GM12878 (cell line): ENCODE results near the gene VPS16. TPM values are rescaled to one million over a fixed set of nuclear protein-coding genes. Genes with fewer than 3 reads are reported as not detected.

ENCODE experiments used
- ATAC-seq: fragments of 200-7000 bp; cut with Tn5 transposase; 3 replicates; pipeline ENCODE4 v1.9.1; 2020; ENCODE audit warnings: mild to moderate bottlenecking, moderate library complexity
- BruUV-seq: library from RNA; stranded (reverse); fragments of 400-500 nt; replicated peaks from 2 replicates; lab custom pipeline; 2021; lab: Mats Ljungman, UMichigan
- CTCF ChIA-PET: fragments of 300-600 bp; sonication (Branson Sonifier 250); formaldehyde crosslinking; extraction: SDS; loops from one replicate; lab custom pipeline; 2021; ENCODE audit warnings: inconsistent platforms; lab: Yijun Ruan, JAX
- POLR2A ChIA-PET: fragments of 350-600 bp; formaldehyde crosslinking; extraction: SDS; loops from one replicate; lab custom pipeline; 2021; ENCODE audit warnings: inconsistent platforms; lab: Charles Lee
- RAD21 ChIA-PET: fragments of 300-600 bp; sonication (Branson Sonifier 250); formaldehyde crosslinking; loops from one replicate; lab custom pipeline; 2023; ENCODE audit warnings: antibody characterized with exemption; ENCODE audit not compliant: unreplicated experiment; lab: Charles Lee
- SMC1A ChIA-PET: fragments of 300-600 bp; sonication (Branson Sonifier 250); formaldehyde crosslinking; loops from one replicate; lab custom pipeline; 2023; ENCODE audit not compliant: unreplicated experiment, uncharacterized antibody; lab: Charles Lee
- DNase-seq: peaks from one replicate; pipeline ENCODE4 v3.0.0-alpha.2; 2011; ENCODE audit warnings: low read depth, low spot score
- FAIRE-seq: peaks from 3 replicates; lab custom pipeline; 2011; peaks lifted over from hg19 to GRCh38; lab: Jason Lieb, UNC
- H2AFZ ChIP-seq: 2 replicates; pipeline ENCODE4 v1.6.0; 2011; ENCODE audit warnings: low read depth, low read length, control low read depth; ENCODE audit not compliant: control insufficient read depth
- H3K27ac ChIP-seq: 2 replicates; pipeline ENCODE4 v1.5.1; 2011; ENCODE audit warnings: control low read depth; ENCODE audit not compliant: control insufficient read depth, insufficient read depth
- H3K27me3 ChIP-seq, 2 experiments: replicated peaks in 1 of 2; 2 replicates each; pipeline versions ENCODE4 v1.6.0 to v1.6.1; 2011; ENCODE audit warnings: low read length in 1 of 2; ENCODE audit not compliant: control insufficient read depth in 2 of 2, insufficient read depth in 2 of 2
- H3K36me3 ChIP-seq, 2 experiments: 2 replicates each; pipeline ENCODE4 v1.5.1; 2011; ENCODE audit warnings: low read length in 1 of 2; ENCODE audit not compliant: control insufficient read depth in 2 of 2, insufficient read depth in 2 of 2
- H3K4me1 ChIP-seq: 2 replicates; pipeline ENCODE4 v1.6.1; 2011; ENCODE audit warnings: mild to moderate bottlenecking, low read length, moderate library complexity, mixed read lengths; ENCODE audit not compliant: control insufficient read depth, insufficient read depth
- H3K4me2 ChIP-seq: 2 replicates; pipeline ENCODE4 v1.6.0; 2011; ENCODE audit warnings: control low read depth; ENCODE audit not compliant: control insufficient read depth, insufficient read depth
- H3K4me3 ChIP-seq: fragments of 200-600 bp; sonication (generic); 2 replicates; pipeline ENCODE4 v1.5.1; 2016
- H3K79me2 ChIP-seq: 2 replicates; pipeline ENCODE4 v1.6.0; 2011; ENCODE audit warnings: low read length; ENCODE audit not compliant: control insufficient read depth, insufficient read depth
- H3K9ac ChIP-seq: 2 replicates; pipeline ENCODE4 v1.8.0; 2011; ENCODE audit warnings: low read length, control low read depth, mixed read lengths; ENCODE audit not compliant: control insufficient read depth, insufficient read depth
- H3K9me3 ChIP-seq: replicated peaks from 3 replicates; pipeline ENCODE4 v1.5.1; 2011; ENCODE audit warnings: mild to moderate bottlenecking, low read length; ENCODE audit not compliant: control insufficient read depth, insufficient read depth
- H4K20me1 ChIP-seq: 2 replicates; pipeline ENCODE4 v1.6.0; 2011; ENCODE audit not compliant: control insufficient read depth, insufficient read depth
- CBFB ChIP-seq: IDR thresholded peaks from 2 replicates; pipeline ENCODE4 v1.6.1; 2016; ENCODE audit warnings: antibody characterized with exemption, low read depth
- EZH2 ChIP-seq: IDR thresholded peaks from 2 replicates; pipeline ENCODE4 v1.6.1; 2012; ENCODE audit warnings: low read depth, mild to moderate bottlenecking, control low read depth, inconsistent platforms, low read length, borderline replicate concordance; ENCODE audit not compliant: control insufficient read depth
- KAT2A ChIP-seq: conservative IDR thresholded peaks from 2 replicates; pipeline ENCODE4 v1.6.1; 2011; ENCODE audit warnings: low read depth, low read length; ENCODE audit not compliant: control insufficient read depth
- NR2C1 ChIP-seq: fragments of 450-650 bp; IDR thresholded peaks from 2 replicates; pipeline ENCODE4 v1.6.1; 2017; ENCODE audit warnings: antibody characterized with exemption, mild to moderate bottlenecking, moderate library complexity
- PAX5 ChIP-seq: IDR thresholded peaks from 2 replicates; pipeline ENCODE4 v1.6.1; 2011; ENCODE audit warnings: low read depth, low read length, borderline replicate concordance
- PRDM15 ChIP-seq: fragments of 450-650 bp; formaldehyde crosslinking; IDR thresholded peaks from 2 replicates; pipeline ENCODE4 v1.4.0; 2020; ENCODE audit warnings: mild to moderate bottlenecking, moderate library complexity
- RFX5 ChIP-seq: IDR thresholded peaks from 2 replicates; pipeline ENCODE4 v1.6.1; 2011; ENCODE audit warnings: low read depth, low read length, improper control_type of control experiment
- SMAD1 ChIP-seq: fragments of 450-650 bp; IDR thresholded peaks from 2 replicates; pipeline ENCODE4 v1.6.1; 2018; ENCODE audit warnings: mild to moderate bottlenecking, low read depth; ENCODE audit not compliant: partially characterized antibody
- TARDBP ChIP-seq: IDR thresholded peaks from 2 replicates; pipeline ENCODE4 v1.6.1; 2016; ENCODE audit warnings: borderline replicate concordance
- ZNF217 ChIP-seq: fragments of 450-650 bp; IDR thresholded peaks from 2 replicates; pipeline ENCODE4 v1.6.1; 2017; ENCODE audit warnings: antibody characterized with exemption, mild to moderate bottlenecking
- ZZZ3 ChIP-seq: IDR thresholded peaks from 2 replicates; pipeline ENCODE4 v1.6.1; 2011; ENCODE audit warnings: low read depth; ENCODE audit not compliant: control insufficient read depth, insufficient read length
- WGBS: methylation state at CpG from one replicate; pipeline ENCODE4 v1.1.6; 2016; ENCODE audit warnings: low lambda C conversion rate; ENCODE audit not compliant: insufficient replicate concordance, insufficient coverage; ENCODE audit errors: missing lambda C conversion rate; 5-methylcytosine and 5-hydroxymethylcytosine counted together
- in situ Hi-C: fragments of 300-500 bp; cut with MboI; formaldehyde crosslinking; loops from 9 replicates; pipeline ENCODE4 v1.14.3; 2018; ENCODE audit warnings: mixed read lengths
- intact Hi-C: fragments of 100-400 bp; cut with micrococcal nuclease; formaldehyde crosslinking; loops from one replicate; pipeline ENCODE4 v1.14.2; 2022; ENCODE audit not compliant: unreplicated experiment
- polyA plus RNA-seq, 11 experiments: library from polyadenylated mRNA; depleted of rRNA in 4 of 11; unstranded in 6 of 11; stranded (reverse) in 5 of 11; fragments of >200 nt; fragmentation: Nextera tagmentation in 4 of 11; fragmentation: Illumina TruSeq in 1 of 11; extraction: Ambion mirVana in 4 of 11; extraction: Trizol in 1 of 11; gene quantifications; 1 replicate in 1 of 11; 2 replicates in 10 of 11; pipeline versions ENCODE4 v1.2.1 to v1.2.3, GENCODE V29; 2011 to 2016; ENCODE audit warnings: inconsistent platforms in 2 of 11, missing spikeins in 2 of 11, low read depth in 1 of 11
- total RNA-seq, 4 experiments: library from RNA; depleted of rRNA in 3 of 4; stranded (reverse); fragments of >200 nt in 3 of 4; fragmentation: Illumina TruSeq in 1 of 4; extraction: Trizol in 1 of 4; gene quantifications; 2 replicates each; pipeline versions ENCODE4 v1.2.1 to v1.2.3, GENCODE V29; 2013 to 2021
- TF ChIP-seq, protein P1 (sequence below): fragments of 450-650 bp; IDR thresholded peaks from 2 replicates; pipeline ENCODE4 v1.6.1; 2017; ENCODE audit warnings: mild to moderate bottlenecking, moderate library complexity
- TF ChIP-seq, protein P2 (sequence below): IDR thresholded peaks from 2 replicates; pipeline ENCODE4 v1.6.1; 2011; ENCODE audit warnings: borderline replicate concordance, low read depth, mild to moderate bottlenecking, moderate library complexity, low read length; ENCODE audit not compliant: insufficient read depth, poor library complexity, severe bottlenecking

VPS16 gene
- total and polyA plus RNA-seq, 10 of the 15 experiments (the other 5 are each of a cell fraction or from before 2014, with no cell fraction given): 8.4 to 37.5 (median 26.4) TPM

DNA sequence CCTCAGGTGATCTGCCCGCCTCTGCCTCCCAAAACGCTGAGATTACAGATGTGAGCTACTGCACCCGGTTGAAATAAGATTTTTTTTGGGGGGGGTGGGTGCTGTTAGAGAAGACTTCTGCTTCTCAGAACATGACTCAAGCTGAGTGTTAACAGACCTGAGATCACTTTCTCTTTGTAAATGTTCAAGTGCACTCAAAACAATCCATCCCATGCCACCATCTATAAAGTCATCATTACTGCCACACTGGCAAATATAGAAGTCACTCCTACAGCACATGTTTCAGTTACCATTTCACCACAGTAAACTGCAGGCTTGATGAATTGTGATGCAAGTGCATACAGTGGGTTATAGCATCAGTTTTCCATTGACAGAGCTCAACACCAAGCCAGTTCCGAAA, 9.0 kb downstream of the VPS16 start (continued):
- TF ChIP-seq RFX5: no peak
- no peak for TF ChIP-seq PRDM15 (CRISPR knock-in tag)

DNA sequence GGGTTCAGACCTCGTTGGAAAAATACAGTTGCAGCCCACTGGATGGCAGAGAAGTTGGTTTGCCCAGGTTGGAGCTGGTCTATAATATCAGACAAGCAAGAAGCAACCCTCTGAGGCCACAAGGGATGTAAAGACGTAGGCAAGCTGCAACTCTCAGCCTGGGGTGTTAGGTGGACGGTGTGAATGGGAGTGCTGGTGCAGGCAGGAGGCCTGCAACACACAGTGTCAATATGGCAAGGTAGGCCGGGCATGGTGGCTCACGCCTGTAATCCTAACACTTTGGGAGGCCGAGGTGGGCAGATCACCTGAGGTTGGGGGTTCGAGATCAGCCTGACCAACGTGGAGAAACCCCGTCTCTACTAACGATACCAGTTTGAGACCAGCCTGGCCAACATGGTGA, 10.5 kb downstream of the VPS16 start:
- no peak for ATAC-seq
- Histone ChIP-seq H3K27ac (no peak overlapping the region), H3K4me3 (no peak overlapping the region), H3K27me3 (no peaks in the 10 kb centered on the region), H4K20me1 (no peaks in the 10 kb centered on the region), H3K79me2 (no peaks in the 10 kb centered on the region), H3K4me2 (no peak overlapping the region), H3K9me3 (no peaks in the 10 kb centered on the region), H2AFZ (no peak overlapping the region), H3K9ac (no peak overlapping the region), H3K4me1 (peaks cover 5% of the 10 kb centered on the region; the same call in 1 of the 2 replicates), H3K36me3 (no peaks in the 10 kb centered on the region)
- ChIA-PET POLR2A (no interaction called here), SMC1A (interaction anchor here (0.7 kb wide), 1 partner anchor 11 kb away, joined by 3 read pairs; no protein-coding TSS in a partner anchor), RAD21 (interaction anchor here (0.9 to 1.4 kb wide), 2 partner anchors 150 to 163 kb away, joined by 3 read pairs; no protein-coding TSS in a partner anchor), CTCF (interaction anchor here (1.0 to 2.5 kb wide), 5 partner anchors 18 to 163 kb away, joined by 3 to 11 read pairs (median 4); no protein-coding TSS in a partner anchor)
- no TSS peak for BruUV-seq
- no peak for FAIRE-seq
- DNase-seq: no peak
- intact Hi-C loops (loop anchor here (5.0 kb wide), 1 partner anchor 109 kb away; no protein-coding TSS in a partner anchor), in situ Hi-C loops (no loop called here)
- WGBS: 93% methylated on average over 10 of the region's 10 CpGs
- TF ChIP-seq PAX5 (no peak), NR2C1 (no peak), EZH2 (no peak), ZNF217 (no peak), CBFB (no peak), TARDBP (no peak), KAT2A (no peak), ZZZ3 (no peak), SMAD1 (no peak)
- TF ChIP-seq, protein P1, sequence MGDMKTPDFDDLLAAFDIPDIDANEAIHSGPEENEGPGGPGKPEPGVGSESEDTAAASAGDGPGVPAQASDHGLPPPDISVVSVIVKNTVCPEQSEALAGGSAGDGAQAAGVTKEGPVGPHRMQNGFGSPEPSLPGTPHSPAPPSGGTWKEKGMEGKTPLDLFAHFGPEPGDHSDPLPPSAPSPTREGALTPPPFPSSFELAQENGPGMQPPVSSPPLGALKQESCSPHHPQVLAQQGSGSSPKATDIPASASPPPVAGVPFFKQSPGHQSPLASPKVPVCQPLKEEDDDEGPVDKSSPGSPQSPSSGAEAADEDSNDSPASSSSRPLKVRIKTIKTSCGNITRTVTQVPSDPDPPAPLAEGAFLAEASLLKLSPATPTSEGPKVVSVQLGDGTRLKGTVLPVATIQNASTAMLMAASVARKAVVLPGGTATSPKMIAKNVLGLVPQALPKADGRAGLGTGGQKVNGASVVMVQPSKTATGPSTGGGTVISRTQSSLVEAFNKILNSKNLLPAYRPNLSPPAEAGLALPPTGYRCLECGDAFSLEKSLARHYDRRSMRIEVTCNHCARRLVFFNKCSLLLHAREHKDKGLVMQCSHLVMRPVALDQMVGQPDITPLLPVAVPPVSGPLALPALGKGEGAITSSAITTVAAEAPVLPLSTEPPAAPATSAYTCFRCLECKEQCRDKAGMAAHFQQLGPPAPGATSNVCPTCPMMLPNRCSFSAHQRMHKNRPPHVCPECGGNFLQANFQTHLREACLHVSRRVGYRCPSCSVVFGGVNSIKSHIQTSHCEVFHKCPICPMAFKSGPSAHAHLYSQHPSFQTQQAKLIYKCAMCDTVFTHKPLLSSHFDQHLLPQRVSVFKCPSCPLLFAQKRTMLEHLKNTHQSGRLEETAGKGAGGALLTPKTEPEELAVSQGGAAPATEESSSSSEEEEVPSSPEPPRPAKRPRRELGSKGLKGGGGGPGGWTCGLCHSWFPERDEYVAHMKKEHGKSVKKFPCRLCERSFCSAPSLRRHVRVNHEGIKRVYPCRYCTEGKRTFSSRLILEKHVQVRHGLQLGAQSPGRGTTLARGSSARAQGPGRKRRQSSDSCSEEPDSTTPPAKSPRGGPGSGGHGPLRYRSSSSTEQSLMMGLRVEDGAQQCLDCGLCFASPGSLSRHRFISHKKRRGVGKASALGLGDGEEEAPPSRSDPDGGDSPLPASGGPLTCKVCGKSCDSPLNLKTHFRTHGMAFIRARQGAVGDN: no peak
- TF ChIP-seq, protein P2, sequence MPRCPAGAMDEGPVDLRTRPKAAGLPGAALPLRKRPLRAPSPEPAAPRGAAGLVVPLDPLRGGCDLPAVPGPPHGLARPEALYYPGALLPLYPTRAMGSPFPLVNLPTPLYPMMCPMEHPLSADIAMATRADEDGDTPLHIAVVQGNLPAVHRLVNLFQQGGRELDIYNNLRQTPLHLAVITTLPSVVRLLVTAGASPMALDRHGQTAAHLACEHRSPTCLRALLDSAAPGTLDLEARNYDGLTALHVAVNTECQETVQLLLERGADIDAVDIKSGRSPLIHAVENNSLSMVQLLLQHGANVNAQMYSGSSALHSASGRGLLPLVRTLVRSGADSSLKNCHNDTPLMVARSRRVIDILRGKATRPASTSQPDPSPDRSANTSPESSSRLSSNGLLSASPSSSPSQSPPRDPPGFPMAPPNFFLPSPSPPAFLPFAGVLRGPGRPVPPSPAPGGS: no peak
